ENCODE measurements around the gene AGAP1.

DNA sequence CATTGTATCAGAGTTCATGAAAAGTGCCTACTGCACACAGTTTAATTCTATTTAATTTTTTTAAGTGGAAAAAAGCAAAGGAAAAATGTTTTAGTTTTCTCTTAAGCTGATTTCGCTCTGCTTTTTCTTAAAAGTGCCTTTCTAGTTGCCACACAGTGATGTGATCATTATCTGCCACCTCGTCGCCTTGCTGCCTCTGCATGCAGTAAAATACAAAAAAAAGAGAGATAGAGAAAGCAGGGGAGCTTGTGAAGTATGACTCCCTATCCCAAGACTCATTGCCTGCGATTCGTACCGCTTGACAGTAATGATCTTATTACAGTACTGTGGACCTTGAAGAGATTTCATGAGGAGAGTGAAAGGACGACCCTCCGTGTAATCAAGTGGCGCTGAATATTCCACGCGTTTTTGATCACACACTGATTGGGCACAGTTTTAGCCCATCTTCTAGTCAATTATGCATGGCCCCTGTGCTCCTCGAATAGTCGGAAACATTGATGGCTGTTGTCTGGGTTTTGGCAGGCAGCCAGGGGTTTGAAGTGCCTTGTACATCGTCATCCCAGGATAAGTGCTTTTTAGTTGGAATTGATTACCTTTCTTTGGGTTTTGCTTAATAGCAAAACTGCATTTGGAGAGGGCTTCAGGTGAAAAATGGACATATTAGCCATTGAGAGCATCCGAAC is 486.1 kb downstream of the AGAP1 start:
- TF ChIP-seq, protein P1, sequence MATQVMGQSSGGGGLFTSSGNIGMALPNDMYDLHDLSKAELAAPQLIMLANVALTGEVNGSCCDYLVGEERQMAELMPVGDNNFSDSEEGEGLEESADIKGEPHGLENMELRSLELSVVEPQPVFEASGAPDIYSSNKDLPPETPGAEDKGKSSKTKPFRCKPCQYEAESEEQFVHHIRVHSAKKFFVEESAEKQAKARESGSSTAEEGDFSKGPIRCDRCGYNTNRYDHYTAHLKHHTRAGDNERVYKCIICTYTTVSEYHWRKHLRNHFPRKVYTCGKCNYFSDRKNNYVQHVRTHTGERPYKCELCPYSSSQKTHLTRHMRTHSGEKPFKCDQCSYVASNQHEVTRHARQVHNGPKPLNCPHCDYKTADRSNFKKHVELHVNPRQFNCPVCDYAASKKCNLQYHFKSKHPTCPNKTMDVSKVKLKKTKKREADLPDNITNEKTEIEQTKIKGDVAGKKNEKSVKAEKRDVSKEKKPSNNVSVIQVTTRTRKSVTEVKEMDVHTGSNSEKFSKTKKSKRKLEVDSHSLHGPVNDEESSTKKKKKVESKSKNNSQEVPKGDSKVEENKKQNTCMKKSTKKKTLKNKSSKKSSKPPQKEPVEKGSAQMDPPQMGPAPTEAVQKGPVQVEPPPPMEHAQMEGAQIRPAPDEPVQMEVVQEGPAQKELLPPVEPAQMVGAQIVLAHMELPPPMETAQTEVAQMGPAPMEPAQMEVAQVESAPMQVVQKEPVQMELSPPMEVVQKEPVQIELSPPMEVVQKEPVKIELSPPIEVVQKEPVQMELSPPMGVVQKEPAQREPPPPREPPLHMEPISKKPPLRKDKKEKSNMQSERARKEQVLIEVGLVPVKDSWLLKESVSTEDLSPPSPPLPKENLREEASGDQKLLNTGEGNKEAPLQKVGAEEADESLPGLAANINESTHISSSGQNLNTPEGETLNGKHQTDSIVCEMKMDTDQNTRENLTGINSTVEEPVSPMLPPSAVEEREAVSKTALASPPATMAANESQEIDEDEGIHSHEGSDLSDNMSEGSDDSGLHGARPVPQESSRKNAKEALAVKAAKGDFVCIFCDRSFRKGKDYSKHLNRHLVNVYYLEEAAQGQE (IDR thresholded peaks at IDR 0.05; ENCODE audit: borderline replicate concordance), result no peak
- TF ChIP-seq, protein P2, sequence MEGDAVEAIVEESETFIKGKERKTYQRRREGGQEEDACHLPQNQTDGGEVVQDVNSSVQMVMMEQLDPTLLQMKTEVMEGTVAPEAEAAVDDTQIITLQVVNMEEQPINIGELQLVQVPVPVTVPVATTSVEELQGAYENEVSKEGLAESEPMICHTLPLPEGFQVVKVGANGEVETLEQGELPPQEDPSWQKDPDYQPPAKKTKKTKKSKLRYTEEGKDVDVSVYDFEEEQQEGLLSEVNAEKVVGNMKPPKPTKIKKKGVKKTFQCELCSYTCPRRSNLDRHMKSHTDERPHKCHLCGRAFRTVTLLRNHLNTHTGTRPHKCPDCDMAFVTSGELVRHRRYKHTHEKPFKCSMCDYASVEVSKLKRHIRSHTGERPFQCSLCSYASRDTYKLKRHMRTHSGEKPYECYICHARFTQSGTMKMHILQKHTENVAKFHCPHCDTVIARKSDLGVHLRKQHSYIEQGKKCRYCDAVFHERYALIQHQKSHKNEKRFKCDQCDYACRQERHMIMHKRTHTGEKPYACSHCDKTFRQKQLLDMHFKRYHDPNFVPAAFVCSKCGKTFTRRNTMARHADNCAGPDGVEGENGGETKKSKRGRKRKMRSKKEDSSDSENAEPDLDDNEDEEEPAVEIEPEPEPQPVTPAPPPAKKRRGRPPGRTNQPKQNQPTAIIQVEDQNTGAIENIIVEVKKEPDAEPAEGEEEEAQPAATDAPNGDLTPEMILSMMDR (IDR thresholded peaks at IDR 0.05; ENCODE audit: poor library complexity, severe bottlenecking), result no peak
- TF ChIP-seq RAD21 (conservative IDR thresholded peaks at IDR 0.05) (no peak), EP300 (conservative IDR thresholded peaks at IDR 0.05; ENCODE audit: poor library complexity, severe bottlenecking) (no peak), TAF1 (IDR thresholded peaks at IDR 0.05; ENCODE audit: low read depth) (no peak), POLR2AphosphoS5 (IDR thresholded peaks at IDR 0.05) (no peak), EZH2 (IDR thresholded peaks at IDR 0.05; ENCODE audit: borderline replicate concordance, insufficient read depth, low read length, poor library complexity, severe bottlenecking) (no peak)

All from neural cell (in vitro differentiated cells).